Ishikawa (cell line): ENCODE results near the gene PTPRD.

Source experiments
- CEBPB ChIP-seq: IDR thresholded peaks from 2 replicates; pipeline ENCODE4 v1.6.1; 2012
- CREB1 ChIP-seq: IDR thresholded peaks from 2 replicates; pipeline ENCODE4 v1.6.1; 2012; ENCODE audit warnings: low read depth
- EGR1 ChIP-seq: IDR thresholded peaks from 2 replicates; pipeline ENCODE4 v1.6.1; 2012
- EP300 ChIP-seq: IDR thresholded peaks from 2 replicates; pipeline ENCODE4 v1.6.1; 2012; ENCODE audit warnings: borderline replicate concordance
- FOXM1 ChIP-seq: IDR thresholded peaks from 2 replicates; pipeline ENCODE4 v1.6.1; 2012; ENCODE audit warnings: low read depth, borderline replicate concordance
- MAX ChIP-seq: IDR thresholded peaks from 2 replicates; pipeline ENCODE4 v1.6.1; 2012
- NFIC ChIP-seq: IDR thresholded peaks from 2 replicates; pipeline ENCODE4 v1.6.1; 2012
- RAD21 ChIP-seq: IDR thresholded peaks from 2 replicates; pipeline ENCODE4 v1.6.1; 2012; ENCODE audit warnings: low read depth
- REST ChIP-seq: IDR thresholded peaks from 2 replicates; pipeline ENCODE4 v1.6.1; 2012; ENCODE audit warnings: low read depth, mild to moderate bottlenecking
- TAF1 ChIP-seq: IDR thresholded peaks from 2 replicates; pipeline ENCODE4 v1.6.1; 2012; ENCODE audit warnings: low read depth, mild to moderate bottlenecking
- TCF12 ChIP-seq: IDR thresholded peaks from 2 replicates; pipeline ENCODE4 v1.6.1; 2012; ENCODE audit warnings: low read depth
- TEAD4 ChIP-seq: IDR thresholded peaks from 2 replicates; pipeline ENCODE4 v1.6.1; 2012
- USF1 ChIP-seq: IDR thresholded peaks from 2 replicates; pipeline ENCODE4 v1.6.1; 2012
- YY1 ChIP-seq: IDR thresholded peaks from 2 replicates; pipeline ENCODE4 v1.6.1; 2012; ENCODE audit warnings: low read depth
- ZBTB7A ChIP-seq: IDR thresholded peaks from 2 replicates; pipeline ENCODE4 v1.6.1; 2012; ENCODE audit warnings: low read depth

PTPRD gene

DNA sequence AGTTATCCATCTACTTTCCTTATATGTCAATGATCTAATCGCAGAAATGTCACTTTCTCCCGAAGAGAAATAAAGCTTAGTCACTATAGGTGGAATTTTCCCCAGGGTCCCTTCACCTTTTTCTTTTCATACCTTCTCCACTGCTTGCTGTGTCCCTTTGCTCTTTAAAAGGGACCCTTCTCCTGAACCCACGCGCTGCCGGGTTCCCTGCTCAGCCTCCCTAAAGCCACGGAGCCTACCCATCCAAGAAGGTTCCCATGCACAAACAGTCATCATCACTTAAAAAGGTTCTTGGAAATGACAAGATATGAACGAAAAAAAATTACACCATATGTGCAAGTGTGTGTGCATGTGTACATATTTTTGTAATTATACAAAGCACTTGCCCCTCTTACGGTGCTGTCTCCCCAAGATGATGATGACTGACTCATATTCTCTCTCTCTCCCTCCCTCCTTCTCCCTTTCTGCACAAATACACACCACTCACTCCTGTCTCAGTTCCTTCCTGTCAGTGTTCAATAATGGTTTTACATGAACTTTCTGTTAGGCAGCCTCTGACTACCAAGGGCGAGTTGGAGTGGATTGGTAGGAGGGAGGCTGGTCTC is 1.5 kb upstream of the PTPRD start:
- TF ChIP-seq MAX (no peak), TAF1 (no peak), TEAD4 (no peak), REST (no peak), CREB1 (no peak), RAD21 (no peak), EGR1 (no peak), EP300 (no peak), USF1 (no peak), TCF12 (no peak), FOXM1 (no peak), YY1 (no peak), CEBPB (no peak), NFIC (no peak), ZBTB7A (no peak)

DNA sequence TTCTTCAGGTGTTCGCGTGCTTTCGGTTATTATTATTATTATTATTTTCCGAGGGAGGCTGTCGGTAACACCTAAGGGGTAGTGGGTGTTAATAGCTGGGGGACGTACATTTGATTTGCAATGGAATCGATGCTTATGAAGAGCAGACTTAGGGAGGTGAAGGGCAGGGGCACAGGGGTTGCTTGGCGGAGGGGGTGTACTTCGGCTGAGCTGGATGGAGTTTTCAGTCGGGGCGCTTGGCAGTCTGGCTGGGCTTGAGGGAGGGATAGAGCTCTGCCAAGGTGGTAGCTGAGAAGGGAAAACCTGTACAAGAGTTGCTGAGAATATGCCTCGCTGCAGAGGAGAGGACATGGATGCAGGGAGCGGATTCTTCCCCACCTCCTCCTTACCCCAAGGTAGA is 617 bp upstream of the PTPRD start:
- TF ChIP-seq EGR1 (no peak), TEAD4 (no peak), CREB1 (no peak), FOXM1 (no peak), EP300 (no peak), RAD21 (no peak), REST (no peak), TAF1 (no peak), CEBPB (no peak), YY1 (no peak), MAX (no peak), ZBTB7A (no peak), USF1 (no peak)

GRCh38 chr9:10605388-10605787 is 7.4 kb downstream of the PTPRD start:
- TF ChIP-seq TCF12 (no peak), ZBTB7A (no peak), TEAD4 (no peak), REST (no peak), FOXM1 (no peak), MAX (no peak), CREB1 (no peak), EGR1 (no peak), YY1 (no peak), USF1 (no peak), EP300 (no peak), TAF1 (no peak), NFIC (no peak), RAD21 (no peak), CEBPB (no peak)

DNA sequence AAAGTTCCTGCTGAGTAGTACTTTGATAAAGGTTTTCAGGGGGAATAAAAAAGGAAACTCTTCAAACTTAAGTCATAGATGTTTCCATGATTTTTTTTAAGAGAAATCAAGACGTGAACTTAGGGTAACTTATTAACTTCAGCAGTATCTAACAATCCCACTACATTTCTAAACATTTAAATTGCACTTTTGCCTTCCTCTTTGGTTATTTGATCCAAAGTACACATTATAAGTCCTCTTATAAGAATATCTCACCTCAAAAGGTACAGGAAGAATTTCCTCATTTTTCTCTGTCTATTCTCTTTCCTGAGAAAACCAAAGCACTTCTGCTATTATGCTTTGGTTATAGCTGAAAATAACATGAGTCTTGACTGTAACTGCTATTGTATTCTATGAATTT is 7.9 kb downstream of the PTPRD start:
- TF ChIP-seq CREB1: no peak
- no peak for TF ChIP-seq EP300
- TF ChIP-seq EGR1: no peak
- no peak for TF ChIP-seq NFIC
